Measurements from ENCODE around the gene SH2D1A.
"Not testable (repeated sequence)": the region's sequence is repeated elsewhere in the genome, so short reads cannot be mapped to it uniquely, and the experiment has no call there.

SH2D1A gene

DNA sequence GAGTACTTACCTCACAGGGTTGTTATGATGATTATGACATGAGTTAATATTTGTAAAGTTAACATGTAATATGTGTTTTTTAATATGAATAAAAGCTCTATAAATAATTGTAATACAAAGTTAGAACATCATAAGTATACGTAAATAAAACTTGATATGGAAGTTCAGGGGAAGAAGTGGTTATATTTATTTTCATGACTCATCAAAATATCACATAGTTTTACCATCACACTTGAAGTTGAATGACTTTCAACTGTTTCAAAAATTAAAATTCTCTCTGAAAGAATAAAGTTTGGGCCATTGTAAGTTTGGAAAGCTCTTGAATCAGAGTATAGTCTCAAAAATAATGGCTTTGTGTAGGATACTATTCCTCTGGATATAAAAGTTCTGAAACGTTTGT, 8.3 kb downstream of the SH2D1A start:
- DNase-seq (ENCODE audit: low read depth in 2 of 2) = no peak

DNA sequence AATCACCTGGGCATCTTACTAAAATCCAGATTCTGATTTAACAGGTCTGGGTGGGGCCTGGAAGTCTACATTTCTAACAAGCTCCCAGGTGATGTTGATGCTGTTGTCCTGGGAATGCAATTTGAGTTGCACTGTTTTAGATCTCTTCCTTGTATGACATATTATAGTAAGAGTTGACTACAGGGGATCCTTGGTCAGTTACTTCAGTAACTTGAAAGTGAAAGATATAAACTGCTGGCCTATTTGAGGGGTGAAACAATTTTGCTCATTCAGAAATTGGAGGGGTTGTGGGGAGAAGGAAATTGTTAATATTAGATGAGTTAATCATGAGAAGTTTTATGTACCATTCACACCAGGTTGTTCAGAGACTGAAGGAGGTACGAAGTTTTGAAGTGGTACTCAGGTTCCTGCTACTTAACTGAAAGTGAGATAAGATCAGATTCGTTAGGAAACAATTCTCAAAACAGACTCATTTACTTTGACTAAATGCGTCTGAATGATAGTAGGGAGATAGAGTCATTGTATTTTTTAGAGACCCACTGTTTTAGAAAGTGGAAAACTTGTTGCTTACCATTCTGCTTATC, 12.5 kb downstream of the SH2D1A start:
- no peak for DNase-seq (ENCODE audit: low read depth in 2 of 2)

DNA sequence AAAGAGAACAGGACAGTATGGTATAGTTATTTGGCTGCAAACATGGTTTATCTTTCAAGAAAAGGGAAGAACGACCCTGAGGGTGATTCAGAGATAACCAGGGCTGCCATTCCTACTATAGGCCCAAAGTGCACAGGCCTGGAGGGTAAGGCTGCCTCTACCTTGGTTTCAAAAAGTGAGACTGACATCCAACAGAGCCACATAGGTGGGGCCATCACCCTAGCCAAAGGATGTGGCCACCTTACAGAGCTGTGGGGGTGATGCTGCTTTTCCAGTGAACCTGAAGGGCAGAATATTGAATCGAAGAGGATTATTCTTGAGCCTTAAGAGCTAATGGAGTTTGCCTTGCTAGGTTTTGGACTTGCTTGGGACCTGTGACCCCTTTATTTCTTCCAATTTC, 15.7 kb downstream of the SH2D1A start:
- no peak for DNase-seq (ENCODE audit: low read depth in 2 of 2)

DNA sequence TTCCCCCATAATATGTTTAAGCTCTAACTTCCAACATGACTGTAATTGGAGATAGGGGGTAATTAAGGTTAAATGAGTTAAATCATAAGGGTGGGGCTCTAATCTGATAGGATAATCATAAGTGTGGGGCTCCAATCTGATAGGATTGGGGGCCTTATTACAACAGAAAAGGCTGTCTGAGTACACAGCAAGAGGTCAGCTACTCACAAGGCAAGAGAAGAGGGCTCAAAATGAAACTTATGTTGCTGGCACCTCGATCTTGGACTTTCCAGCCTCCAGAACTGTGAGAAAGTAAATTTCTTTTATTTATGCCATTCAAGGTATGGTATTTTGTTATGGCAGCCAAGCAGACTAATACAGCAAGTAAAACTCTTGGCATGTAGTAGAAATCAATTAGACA, 16.4 kb downstream of the SH2D1A start:
- DNase-seq (ENCODE audit: low read depth in 2 of 2) = no peak

DNA sequence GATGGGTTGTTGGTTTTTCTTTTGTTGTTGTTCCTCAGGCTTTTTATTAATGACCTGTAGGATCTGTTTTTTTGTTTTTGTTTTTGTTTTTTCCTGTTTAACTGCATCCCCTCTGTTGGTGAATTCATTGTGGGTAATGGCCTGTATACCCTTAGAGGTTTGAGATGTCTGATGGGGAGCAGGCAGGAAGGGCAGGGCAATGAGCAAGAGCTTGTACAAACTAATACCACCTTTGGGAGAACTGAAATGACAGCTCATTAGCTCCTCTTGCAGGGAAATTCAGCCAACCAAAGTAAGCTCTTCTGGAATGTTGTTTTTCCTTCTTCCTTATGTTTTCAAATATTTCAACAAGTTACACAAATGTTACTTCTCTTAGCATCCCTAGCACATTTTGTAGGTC, 23.4 kb downstream of the SH2D1A start:
- DNase-seq (ENCODE audit: low read depth in 2 of 2) = no peak

DNA sequence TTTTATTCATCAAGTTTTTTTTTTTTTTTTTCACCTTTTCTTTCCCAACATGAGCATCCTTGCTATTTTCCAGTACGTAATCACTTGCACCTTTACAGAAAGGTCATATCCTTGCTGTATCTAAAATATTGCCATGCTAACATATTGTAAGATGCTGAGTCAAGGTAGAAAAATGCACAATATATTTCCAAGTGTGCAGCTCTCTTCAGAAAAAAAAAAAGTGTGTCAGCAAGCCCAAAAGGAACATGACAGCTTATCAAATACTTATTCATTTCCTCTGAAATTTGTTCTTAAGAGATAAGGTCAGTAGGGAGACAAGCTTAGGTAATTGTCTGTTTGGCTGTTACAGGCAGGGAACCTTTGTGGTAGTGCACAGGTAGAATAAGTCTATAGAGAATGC, 27.0 kb downstream of the SH2D1A start:
- no peak for DNase-seq (ENCODE audit: low read depth in 2 of 2)

DNA sequence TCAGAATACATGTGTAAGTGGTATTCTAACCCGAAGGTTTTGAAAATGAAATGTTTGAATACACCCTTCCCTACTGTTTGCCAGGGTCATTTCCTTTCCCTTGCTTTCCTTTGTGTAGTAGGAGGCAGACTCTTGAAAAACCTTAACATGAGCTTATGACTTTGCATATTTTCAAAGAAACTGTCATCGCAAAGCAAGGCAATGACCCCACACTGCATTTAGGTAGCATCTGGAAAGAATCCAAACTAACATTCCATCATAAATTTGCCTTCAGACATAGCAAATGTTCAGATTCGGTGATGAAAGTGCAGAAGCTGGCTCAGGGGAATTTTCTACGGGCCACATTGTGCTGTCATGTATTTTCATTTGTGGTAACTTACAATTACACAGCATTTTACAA, 32.3 kb downstream of the SH2D1A start:
- DNase-seq (ENCODE audit: low read depth in 2 of 2) = no peak

DNA sequence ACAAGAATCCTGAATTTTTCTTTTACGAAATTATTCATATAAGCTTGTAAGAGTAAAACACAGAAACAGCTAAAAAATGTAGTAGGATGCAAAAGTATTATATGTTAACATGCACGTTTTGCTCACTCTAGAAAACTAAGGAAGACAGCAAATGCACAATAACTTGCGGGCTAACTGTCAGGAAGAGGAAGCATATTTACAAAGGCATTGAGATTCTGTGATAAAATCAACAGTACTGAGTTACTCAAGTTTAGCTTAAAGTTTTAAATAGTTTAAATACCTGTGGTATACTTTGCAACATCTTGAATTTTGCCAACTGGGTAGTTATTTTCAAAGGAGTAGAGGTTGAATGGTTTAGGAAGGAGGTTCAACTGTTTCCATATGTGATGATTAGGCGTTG, 37.0 kb downstream of the SH2D1A start:
- no peak for DNase-seq (ENCODE audit: low read depth in 2 of 2)

DNA sequence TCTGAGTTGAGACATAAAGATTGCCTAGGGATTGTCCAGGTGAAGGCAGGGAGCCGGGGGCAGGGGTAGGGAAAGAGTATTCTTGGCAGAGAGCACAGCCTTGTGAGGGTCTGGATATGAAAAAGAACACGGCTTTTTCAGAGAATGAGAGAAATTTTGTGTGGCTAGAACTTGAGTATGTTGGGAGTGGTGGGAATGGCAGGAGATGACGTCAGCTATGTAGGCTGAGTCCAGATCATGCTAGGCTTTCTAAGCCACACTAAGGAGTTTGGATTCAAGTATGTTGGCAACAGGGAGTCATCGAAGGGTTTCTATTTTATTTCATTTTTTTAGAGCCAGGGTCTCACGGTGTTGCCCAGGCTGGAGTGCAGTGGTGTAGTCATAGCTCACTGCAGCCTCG, 40.0 kb downstream of the SH2D1A start:
- no peak for DNase-seq (ENCODE audit: low read depth in 2 of 2)

DNA sequence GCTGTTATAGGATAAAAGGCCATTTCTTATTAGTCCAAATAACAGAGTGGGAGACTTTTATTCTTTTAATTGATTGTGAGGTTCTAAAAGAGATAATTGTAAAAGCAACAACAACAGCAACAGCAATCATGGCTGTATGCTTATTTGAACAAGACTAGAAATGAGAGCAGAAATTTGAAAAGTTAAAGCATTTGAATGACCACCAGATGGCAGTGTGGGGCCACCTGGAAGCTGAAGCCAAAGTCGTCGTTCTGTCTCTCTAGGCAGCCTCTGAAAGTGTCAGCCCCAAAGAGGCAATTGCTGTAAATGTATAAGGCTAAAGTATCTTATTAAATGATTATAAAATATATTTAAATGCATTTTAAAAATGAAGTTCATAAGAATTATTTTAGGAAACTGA, 42.2 kb downstream of the SH2D1A start:
- peak; percentile 4 to 6 for DNase-seq (ENCODE audit: low read depth in 2 of 2)

DNA sequence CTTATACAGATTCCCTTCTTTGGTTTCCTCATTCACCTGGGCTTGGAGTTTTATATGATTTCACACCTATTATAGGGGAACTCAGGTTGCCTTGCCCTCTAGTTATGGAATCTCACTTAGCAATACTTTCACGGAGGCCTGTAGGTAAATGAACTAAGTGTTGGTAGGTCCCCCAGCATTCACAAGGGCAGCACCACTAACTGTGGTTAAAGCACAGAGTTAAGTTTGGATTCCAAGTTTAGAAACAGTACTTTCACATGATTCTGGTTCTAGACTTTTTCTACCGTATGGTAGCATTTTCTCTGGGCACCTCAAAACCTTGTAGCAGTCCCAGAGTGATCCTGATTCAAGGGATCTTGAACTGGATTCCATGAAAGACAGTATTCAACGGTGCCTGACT, 46.4 kb downstream of the SH2D1A start:
- no peak for DNase-seq (ENCODE audit: low read depth in 2 of 2)

DNA sequence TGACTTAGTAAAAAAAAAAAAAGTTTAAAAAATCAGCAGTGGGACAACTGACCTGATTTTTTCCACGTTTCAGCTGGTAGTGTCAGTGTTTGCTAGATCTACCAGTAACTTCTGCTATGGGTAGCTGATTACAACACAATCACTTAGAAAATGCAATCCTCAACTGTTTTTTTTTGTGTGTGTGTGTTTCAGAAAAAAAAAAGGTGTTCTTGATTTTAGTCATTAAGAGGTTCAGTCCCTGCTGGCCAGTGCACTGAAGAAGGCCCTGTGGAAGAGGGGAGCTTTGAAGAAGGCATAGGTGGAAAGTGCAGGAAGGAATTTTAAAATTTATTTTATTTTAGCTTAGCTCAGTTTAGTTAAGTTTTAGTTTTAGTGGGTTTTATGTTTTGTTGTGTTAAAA, 46.9 kb downstream of the SH2D1A start:
- DNase-seq (ENCODE audit: low read depth in 2 of 2) = no peak

DNA sequence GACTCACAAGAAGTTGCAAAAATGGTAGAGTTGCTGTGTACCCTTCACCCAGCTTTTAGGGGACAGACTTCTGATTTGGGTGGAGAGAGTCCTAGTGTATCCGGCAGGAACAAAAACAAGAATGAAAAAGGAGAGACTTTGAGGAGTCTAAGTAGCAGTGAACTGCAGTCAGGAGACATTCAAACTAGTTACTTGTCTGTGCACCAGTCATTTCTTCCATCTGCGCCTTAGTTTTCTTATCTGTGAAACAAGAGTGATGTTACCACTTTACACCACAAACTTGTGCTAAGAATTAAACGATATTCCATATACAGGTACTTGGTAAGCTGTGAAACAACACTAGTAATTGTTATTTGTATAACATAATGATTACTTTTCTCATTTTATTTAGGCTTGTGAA, 47.3 kb downstream of the SH2D1A start:
- DNase-seq (ENCODE audit: low read depth in 2 of 2) = no peak

DNA sequence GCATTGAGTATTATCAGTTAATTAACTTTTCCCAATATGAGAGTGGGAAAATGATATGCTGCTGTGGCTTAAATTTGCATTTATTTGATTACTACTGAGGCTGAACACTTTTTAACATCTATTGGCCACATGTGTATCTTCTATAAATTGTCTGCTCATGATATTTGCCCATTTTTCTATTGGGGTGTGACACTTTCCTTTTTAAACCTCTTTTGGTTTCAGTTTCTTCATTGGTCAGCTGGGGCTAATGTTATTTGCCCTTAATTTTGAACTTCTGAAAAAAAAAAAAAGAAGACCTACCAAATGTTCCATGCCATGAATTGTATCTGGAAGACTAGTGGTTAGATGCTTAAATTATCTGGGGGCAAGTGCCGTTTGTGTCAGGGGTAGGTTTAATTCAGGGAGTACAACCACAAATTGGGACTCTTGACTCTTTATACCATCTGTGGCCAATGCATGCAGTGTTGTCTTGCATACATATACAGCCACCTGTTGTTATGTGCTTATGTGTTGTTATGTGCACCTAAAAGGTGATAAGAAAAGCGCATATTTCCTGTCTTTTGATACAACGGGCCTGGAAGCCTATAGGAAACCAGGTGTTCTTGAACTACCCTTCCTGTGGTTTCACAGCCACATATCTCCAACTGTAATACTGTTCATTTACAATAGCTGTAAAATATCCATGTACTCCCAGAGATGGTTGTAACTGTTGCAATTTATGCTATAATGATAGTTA, 49.0 kb downstream of the SH2D1A start:
- DNase-seq (ENCODE audit: low read depth in 2 of 2) = no peak

DNA sequence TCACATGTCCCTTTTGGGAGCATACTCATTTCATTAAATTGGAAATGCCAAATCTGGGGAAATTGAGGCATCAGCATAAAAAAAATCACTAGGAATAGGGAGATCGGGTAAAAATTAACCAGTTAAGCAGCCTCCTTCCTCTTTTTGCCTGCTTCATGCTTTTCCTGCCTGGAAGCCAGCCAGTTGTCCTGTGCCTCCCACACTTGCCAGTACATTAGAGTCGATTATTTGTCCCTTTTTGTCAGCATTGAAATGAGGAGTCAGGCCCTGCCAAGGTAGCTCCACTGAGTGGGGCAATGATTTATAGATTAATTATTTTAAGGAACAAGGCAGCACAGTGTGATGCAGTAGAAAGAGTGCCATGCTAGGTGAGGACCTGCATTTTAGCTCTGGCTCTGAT, 55.3 kb downstream of the SH2D1A start:
- no peak for DNase-seq (ENCODE audit: low read depth in 2 of 2)

DNA sequence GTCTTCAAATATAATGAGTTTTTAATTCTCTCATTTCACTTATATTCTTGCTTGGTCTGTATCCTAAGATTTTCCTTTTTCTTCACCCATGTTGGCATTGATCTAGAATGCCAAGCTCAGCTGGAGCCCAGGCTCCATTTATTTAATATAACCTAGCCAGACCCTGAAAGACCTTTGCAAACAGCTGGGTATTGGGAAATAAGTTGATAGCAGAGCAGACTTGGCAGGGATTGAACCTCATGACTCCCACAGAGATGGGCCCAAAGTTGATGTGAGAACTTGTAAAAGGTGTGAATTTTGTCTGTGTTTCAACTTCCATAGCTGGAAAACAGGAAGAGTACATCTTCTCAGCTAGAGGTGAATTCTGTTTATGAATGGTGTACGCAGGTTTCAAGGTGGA, 59.5 kb downstream of the SH2D1A start:
- no peak for DNase-seq (ENCODE audit: low read depth in 2 of 2)

DNA sequence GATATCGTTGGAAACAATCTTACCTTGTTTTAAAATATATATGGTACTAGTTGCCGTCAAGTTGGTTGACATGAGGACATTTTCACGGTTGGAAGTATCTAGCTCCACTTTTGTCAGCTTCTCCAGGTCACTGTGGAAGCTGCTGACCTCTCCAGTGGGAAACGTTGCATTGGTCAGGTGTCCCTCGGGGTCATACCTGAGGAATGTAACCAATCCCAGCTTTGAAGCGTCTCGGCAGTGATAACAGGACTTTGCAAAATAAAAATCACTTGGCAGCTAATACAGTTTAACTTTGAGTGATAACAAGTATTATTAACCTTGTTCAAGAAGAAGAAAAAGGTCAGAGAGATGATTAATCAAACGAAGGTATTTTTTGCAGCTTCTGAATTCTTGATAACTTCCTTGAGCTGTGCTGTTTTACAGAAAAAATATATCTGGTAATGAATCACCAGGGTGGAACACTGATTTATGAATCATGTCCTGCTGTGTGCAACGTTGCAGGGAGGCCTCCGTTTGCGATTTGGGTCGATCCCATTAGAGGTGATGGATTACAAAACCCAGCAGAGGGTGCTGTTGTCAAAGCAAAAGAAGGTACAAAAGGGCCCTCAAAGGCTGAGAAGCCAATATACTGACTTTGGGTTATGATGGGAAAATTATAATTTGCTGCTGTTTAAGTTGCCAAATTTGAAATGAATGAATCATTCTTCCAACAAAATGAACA, 60.1 kb downstream of the SH2D1A start:
- peak; percentile 23 to 25 for DNase-seq (ENCODE audit: low read depth in 2 of 2)

DNA sequence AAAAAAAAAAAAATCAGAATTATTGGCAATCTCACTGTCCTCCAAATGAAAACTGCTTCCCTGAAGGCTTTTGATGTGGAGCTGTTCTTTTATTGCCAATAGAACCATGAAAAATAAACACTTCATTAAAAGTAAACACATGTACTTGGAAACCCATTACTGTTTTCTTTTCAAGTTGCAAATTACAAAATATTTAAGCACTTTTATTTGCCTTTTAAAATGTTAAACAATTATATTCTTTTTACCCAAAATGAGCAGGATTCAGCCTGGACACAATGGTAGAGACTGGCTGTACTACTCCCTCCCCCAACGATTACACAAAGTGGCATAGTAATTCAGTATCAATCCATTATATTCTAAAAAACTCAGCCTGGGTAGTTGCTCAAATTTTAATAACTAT, 60.9 kb downstream of the SH2D1A start:
- DNase-seq (ENCODE audit: low read depth in 2 of 2) = no peak

DNA sequence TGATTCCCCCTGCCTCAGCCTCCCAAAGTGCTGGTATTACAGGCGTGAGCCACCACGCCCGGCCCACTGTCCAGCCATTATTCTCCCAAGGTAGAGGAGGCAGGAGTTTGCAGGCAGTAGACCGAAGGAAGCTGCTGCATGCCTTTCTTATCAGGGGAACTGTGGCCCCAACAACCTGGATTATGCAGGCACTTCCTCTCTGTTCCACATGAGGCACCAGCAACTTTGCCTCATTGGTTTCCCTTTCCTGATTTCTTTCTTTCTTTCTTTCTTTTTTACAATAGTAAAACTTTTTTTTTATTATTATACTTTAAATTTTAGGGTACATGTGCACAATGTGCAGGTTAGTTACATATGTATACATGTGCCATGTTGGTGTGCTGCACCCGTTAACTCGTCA, 62.0 kb downstream of the SH2D1A start:
- not testable (repeated sequence) for DNase-seq (ENCODE audit: low read depth in 2 of 2)

DNA sequence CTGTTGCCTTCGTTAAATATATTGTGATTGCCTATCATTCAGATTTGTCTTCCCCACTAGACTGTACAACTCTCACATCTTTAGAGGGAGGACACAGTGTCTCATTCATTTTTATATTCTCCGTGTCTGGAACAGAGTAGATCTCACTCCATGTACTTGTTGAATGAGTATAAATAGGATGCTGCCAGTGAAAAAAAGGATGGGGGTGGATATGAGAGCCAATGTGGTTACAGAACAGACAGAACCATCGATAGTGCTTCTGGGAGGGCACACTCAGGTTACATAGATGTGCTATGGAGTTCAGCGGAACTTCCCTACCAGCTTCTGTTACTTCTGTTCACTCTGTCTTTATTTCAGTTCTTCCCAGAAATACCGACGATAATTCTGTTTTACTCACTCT, 66.9 kb downstream of the SH2D1A start:
- DNase-seq (ENCODE audit: low read depth in 2 of 2) = no peak

DNA sequence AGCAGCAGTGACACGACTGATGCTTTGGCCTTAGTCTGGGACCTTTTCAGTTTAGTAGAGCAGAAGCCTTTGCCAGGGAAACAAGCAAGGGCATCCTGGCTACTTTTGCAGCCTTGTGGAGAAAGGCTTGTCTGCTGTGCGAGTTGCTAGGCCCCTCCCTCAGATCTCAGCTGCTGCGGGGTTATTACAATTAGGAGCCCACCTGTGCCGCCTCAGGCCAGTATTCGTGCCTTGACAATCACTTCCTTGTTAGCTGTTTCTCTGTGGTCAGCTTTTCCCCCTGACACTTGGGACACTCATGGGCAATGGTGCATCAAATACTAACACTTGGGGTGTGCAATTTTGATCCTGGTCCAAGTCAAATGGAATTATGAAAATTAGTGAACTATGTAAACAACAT, 67.9 kb downstream of the SH2D1A start:
- DNase-seq (ENCODE audit: low read depth in 2 of 2) = no peak

DNA sequence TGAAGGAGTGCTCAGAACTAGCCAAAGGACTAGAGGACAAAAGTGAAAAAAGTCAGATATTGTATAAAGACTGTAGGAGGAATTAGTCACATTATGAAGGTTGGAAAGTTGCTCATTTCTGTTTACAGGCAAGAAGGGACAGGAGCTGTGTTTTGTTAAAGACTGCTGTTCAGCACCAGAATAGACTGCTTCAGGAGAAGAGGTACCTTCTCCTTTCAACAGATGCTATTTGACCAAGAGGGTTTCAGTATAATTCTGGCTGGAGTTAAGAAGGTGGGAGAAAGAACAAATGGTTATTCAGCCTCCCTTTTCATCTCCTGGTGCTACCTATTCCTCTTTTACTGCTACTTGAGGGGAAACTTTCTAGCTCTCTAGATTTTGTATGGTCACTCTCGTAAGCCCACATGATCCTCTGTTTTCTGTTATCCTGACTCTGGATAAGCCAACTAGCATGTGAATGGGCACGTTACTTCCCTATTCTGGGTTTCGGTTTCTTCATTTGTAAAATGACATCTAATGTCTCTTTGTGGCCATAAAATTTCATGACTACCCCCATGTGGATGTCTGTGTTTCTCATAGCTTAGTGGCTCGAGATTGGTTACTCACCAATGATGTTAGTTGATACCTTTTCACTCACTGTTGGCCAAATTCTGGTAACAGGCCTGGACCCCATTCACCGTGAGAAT, 68.9 kb downstream of the SH2D1A start:
- DNase-seq (ENCODE audit: low read depth in 2 of 2) = no peak
